HG03066 (cell line): ENCODE data around the gene PPARA.
"Not testable (repeated sequence)": the region's sequence is repeated elsewhere in the genome, so short reads cannot be mapped to it uniquely, and the experiment has no call there.

Experiments
- ATAC-seq: cut with Tn5 transposase; IDR thresholded peaks from one replicate; pipeline ENCODE4 v1.9.1; 2021; ENCODE audit warnings: low read depth; ENCODE audit not compliant: unreplicated experiment

PPARA gene

GRCh38 chr22:46198274-46198673, 47.9 kb downstream of the PPARA start:
- no peak for ATAC-seq

GRCh38 chr22:46198806-46199205, 48.5 kb downstream of the PPARA start:
- not testable (repeated sequence) for ATAC-seq

- no peak for ATAC-seq
Observed at GRCh38 chr22:46201059-46201757, 50.9 kb downstream of the PPARA start.

- ATAC-seq = no peak
Observed at GRCh38 chr22:46202897-46203600, 52.7 kb downstream of the PPARA start.

GRCh38 chr22:46203601-46203980, 53.3 kb downstream of the PPARA start:
- no peak for ATAC-seq

GRCh38 chr22:46209262-46209661, 58.9 kb downstream of the PPARA start:
- no peak for ATAC-seq

GRCh38 chr22:46212195-46212594, 61.9 kb downstream of the PPARA start:
- ATAC-seq = no peak

GRCh38 chr22:46213052-46213451, 62.7 kb downstream of the PPARA start:
- ATAC-seq = no peak

GRCh38 chr22:46214149-46214548, 63.8 kb downstream of the PPARA start:
- ATAC-seq = no peak

GRCh38 chr22:46214616-46215015, 64.3 kb downstream of the PPARA start:
- no peak for ATAC-seq

GRCh38 chr22:46219636-46220035, 69.3 kb downstream of the PPARA start:
- ATAC-seq = no peak

- no peak for ATAC-seq
Observed at GRCh38 chr22:46220921-46221320, 70.6 kb downstream of the PPARA start.

GRCh38 chr22:46224044-46224897, 73.9 kb downstream of the PPARA start:
- no peak for ATAC-seq

- no peak for ATAC-seq
Observed at GRCh38 chr22:46224898-46225290, 74.6 kb downstream of the PPARA start.

- no peak for ATAC-seq
Observed at GRCh38 chr22:46225631-46226030, 75.3 kb downstream of the PPARA start.

- ATAC-seq = no peak
Observed at GRCh38 chr22:46226577-46226976, 76.3 kb downstream of the PPARA start.

- ATAC-seq = no peak
Observed at GRCh38 chr22:46229701-46230100, 79.4 kb downstream of the PPARA start.

GRCh38 chr22:46230262-46230901, 80.1 kb downstream of the PPARA start:
- ATAC-seq = no peak

GRCh38 chr22:46233231-46233630, 82.9 kb downstream of the PPARA start:
- no peak for ATAC-seq

GRCh38 chr22:46234969-46235368, 84.6 kb downstream of the PPARA start:
- ATAC-seq = no peak
